ENCODE data around the gene ZNF419.
"Not testable (repeated sequence)": the region's sequence is repeated elsewhere in the genome, so short reads cannot be mapped to it uniquely, and the experiment has no call there.

ZNF419 gene

DNA sequence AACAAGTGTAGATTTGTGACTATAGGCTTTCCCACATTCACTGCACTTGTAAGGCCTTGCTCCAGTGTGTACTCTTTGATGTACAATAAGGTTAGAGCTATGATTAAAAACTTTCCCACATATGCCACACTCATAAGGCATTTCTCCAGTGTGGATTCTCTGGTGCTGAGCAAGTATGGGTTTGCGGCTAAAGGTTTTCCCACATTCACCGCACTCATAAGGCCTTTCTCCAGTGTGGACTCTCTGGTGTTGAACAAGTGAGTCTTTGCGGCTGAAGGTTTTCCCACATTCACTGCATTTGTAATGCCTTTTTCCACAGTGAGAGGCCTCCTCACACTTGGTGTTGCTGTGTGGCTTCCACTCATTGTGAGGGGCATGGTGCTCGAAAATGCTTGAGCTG is 13.9 kb upstream of the ZNF419 start:
- Histone ChIP-seq H3K36me3 (peaks cover 71 to 80% (median 79%) of the 10 kb centered on the region in 11 experiments), H3K4me1 (peaks cover 7 to 39% (median 15%) of the 10 kb centered on the region in 10 experiments), H3K9ac (no peak overlapping the region), H3K4me2 (peak overlapping the region in 6 of 11 experiments; percentile 23 to 90 (median 52); a peak in 6 of 22 replicates), H3K9me3 (replicated peaks in 1 of 11) (peaks cover 80 to 94% (median 91%) of the 10 kb centered on the region in 11 experiments), H3K27me3 (no peaks in the 10 kb centered on the region; a peak in 1 of 22 replicates), H3K4me3 (peak overlapping the region; percentile 35 to 85 (median 72)), H3K27ac (no peak overlapping the region), H4K20me1 (no peaks in the 10 kb centered on the region)
- TF ChIP-seq Cebpa-rat (IDR thresholded peaks at IDR 0.05), result no peak

- Histone ChIP-seq H3K4me1 (peaks cover 7 to 39% (median 15%) of the 10 kb centered on the region in 10 experiments), H4K20me1 (no peaks in the 10 kb centered on the region), H3K4me3 (peak within 1 kb of the TSS; percentile 66 to 85 (median 76)), H3K36me3 (peaks cover 39 to 43% (median 42%) of the 10 kb centered on the region in 11 experiments), H3K27ac (peak within 1 kb of the TSS; percentile 75 to 90 (median 86)), H3K9ac (peak within 1 kb of the TSS; percentile 75 to 88 (median 86)), H3K4me2 (peak within 1 kb of the TSS; percentile 82 to 96 (median 93)), H3K9me3 (replicated peaks in 1 of 11) (peaks cover 54 to 90% (median 70%) of the 10 kb centered on the region in 11 experiments), H3K27me3 (no peaks in the 10 kb centered on the region; a peak in 1 of 22 replicates)
- no peak for TF ChIP-seq Cebpa-rat (IDR thresholded peaks at IDR 0.05)
Observed at GRCh38 chr19:57477191-57478008, 10.2 kb upstream of the ZNF419 start, which contains the start of gene ZNF772. ZNF772 (minus strand) TSS chr19:57477566; CDS start chr19:57477309, 257 bp downstream.

- H3K4me1 ChIP-seq, result peaks cover 7 to 12% (median 9%) of the 10 kb centered on the region in 10 experiments
- H4K20me1 ChIP-seq, H3K27me3 ChIP-seq: not testable (repeated sequence)
- H3K9ac ChIP-seq, result peak overlapping the region; percentile 27 to 93 (median 63); a peak in 16 of 22 replicates
- peak overlapping the region; percentile 81 to 99 (median 96) for H3K4me3 ChIP-seq
- H3K9me3 ChIP-seq (replicated peaks in 1 of 11), result peaks cover 0 to 21% (median 5%) of the 10 kb centered on the region in 11 experiments; a peak in 11 of 22 replicates
- H3K27ac ChIP-seq, result peak overlapping the region in 6 of 11 experiments; percentile 0 to 83 (median 30); a peak in 7 of 22 replicates
- H3K4me2 ChIP-seq, result peak overlapping the region; percentile 78 to 95 (median 89)
- peaks cover 27 to 36% (median 31%) of the 10 kb centered on the region in 11 experiments for H3K36me3 ChIP-seq
Observed at GRCh38 chr19:57488299-57488644, 722 bp downstream of the ZNF419 start.

DNA sequence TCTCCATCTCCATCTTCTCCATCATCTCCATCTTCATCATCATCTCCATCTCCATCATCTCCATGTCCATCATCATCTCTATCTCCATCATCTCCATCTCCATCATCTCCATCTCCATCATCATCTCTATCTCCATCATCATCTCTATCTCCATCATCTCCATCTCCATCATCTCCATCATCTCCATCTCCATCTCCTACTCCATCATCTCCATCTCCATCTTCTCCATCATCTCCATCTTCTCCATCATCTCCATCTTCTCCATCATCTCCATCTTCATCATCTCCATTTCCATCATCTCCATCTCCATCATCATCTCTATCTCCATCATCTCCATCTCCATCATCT is 11.8 kb downstream of the ZNF419 start:
- H3K9me3 ChIP-seq (replicated peaks in 1 of 11), result peaks cover 23 to 45% (median 38%) of the 10 kb centered on the region in 11 experiments
- H3K4me1 ChIP-seq, result peaks cover 8 to 13% (median 11%) of the 10 kb centered on the region in 10 experiments
- not testable (repeated sequence) for H4K20me1 ChIP-seq, H3K27me3 ChIP-seq, H3K27ac ChIP-seq, H3K9ac ChIP-seq, H3K4me3 ChIP-seq, H3K4me2 ChIP-seq
- H3K36me3 ChIP-seq, result peaks cover 38 to 51% (median 40%) of the 10 kb centered on the region in 11 experiments

DNA sequence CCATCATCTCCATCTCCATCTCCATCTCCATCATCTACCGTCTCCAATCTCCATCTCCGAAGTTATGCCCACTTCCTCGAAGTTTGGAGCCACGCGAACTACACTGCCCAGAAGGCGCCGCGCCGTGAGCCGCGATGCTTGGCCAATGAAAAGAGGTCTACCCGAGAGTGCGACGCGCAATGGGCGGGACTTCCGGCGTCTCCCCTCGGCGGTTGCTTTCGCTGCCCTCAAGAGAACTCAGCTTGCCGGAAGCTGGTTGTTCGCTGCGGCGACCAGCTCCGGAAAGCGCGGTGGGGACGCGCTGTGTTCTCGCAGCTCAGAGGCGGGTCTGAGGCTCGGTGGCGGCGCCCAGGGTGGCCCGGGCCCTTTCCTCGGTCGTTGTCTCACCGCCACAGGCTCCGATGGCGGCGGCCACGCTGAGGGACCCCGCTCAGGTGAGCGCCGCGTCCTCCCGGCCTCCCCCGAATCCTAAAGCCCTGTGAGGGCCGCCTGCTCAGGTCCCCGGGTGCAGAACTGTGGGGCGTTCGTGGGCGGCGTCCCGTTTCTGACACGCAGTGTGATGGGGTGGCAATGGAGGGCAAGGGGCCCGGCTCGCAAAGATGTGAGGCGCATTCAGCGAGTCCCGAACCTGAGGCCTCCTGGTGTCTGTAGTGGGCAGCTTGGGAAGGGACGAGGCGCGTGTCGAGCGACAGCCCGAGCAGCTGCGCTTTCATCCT is 12.3 kb downstream of the ZNF419 start, which contains the start of gene ZNF773:
TSS of gene ZNF773 (plus strand) at position 259 of the 716 bp plus-strand sequence. CDS start at position 402, 143 bp downstream.
- Histone ChIP-seq H3K4me1 (peaks cover 8 to 13% (median 11%) of the 10 kb centered on the region in 10 experiments), H3K9me3 (replicated peaks in 1 of 11) (peaks cover 23 to 49% (median 42%) of the 10 kb centered on the region in 11 experiments), H3K4me2 (peak within 1 kb of the TSS; percentile 84 to 97 (median 91)), H3K9ac (peak within 1 kb of the TSS; percentile 86 to 95 (median 92)), H3K4me3 (peak within 1 kb of the TSS; percentile 71 to 87 (median 80)), H3K27ac (peak within 1 kb of the TSS; percentile 80 to 94 (median 90)), H3K36me3 (peaks cover 38 to 51% (median 41%) of the 10 kb centered on the region in 11 experiments)
- not testable (repeated sequence) for H3K27me3 ChIP-seq, H4K20me1 ChIP-seq

DNA sequence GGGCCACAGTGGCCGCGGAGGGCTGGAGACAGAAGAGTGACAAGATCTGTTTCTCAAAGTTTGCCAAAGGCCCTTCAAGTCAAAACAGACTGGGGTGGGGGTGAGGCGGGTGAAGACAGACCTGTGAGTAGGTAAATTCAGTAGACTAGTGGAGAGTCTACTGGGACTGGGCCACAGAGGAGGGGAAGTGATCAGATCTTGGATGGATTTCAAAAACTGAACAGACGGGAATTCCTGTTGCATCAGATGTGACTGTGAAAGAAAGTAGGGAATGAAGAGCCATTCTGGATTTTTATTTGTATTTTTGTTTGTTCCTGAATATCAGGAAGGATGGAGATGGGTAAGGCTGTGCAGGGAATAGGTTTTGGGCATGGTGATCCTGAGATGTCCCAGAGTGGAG is 12.8 kb downstream of the ZNF419 start:
- peaks cover 25 to 52% (median 43%) of the 10 kb centered on the region in 11 experiments for H3K9me3 ChIP-seq (replicated peaks in 1 of 11)
- peak overlapping the region; percentile 84 to 97 (median 91) for H3K4me2 ChIP-seq

GRCh38 chr19:57506163-57506562 is 18.6 kb downstream of the ZNF419 start:
- no peak overlapping the region for H3K4me3 ChIP-seq
- H3K27ac ChIP-seq, result no peak overlapping the region
- no peaks in the 10 kb centered on the region; a peak in 1 of 22 replicates for H4K20me1 ChIP-seq
- no peaks in the 10 kb centered on the region for H3K27me3 ChIP-seq
- no peak overlapping the region for H3K4me2 ChIP-seq
- H3K4me1 ChIP-seq, result peaks cover under 1 to 5% (median 4%) of the 10 kb centered on the region in 10 experiments; a peak in 15 of 20 replicates
- peaks cover 82 to 96% (median 94%) of the 10 kb centered on the region in 11 experiments for H3K9me3 ChIP-seq (replicated peaks in 1 of 11)
- TF ChIP-seq Cebpa-rat (IDR thresholded peaks at IDR 0.05), result no peak
- H3K36me3 ChIP-seq, result peaks cover 91 to 100% (median 96%) of the 10 kb centered on the region in 11 experiments
- no peak overlapping the region for H3K9ac ChIP-seq

More for the DNA sequence above, 12.8 kb downstream of the ZNF419 start:
- not testable (repeated sequence) for H4K20me1 ChIP-seq, H3K27me3 ChIP-seq
- peaks cover 8 to 13% (median 11%) of the 10 kb centered on the region in 10 experiments for H3K4me1 ChIP-seq
- peak overlapping the region; percentile 71 to 87 (median 80) for H3K4me3 ChIP-seq
- H3K9ac ChIP-seq, result peak overlapping the region; percentile 86 to 95 (median 92)
- peak overlapping the region in 10 of 11 experiments; percentile 54 to 92 (median 86); a peak in 19 of 22 replicates for H3K27ac ChIP-seq
- H3K36me3 ChIP-seq, result peaks cover 40 to 51% (median 45%) of the 10 kb centered on the region in 11 experiments

GRCh38 chr19:57511484-57511883 is 23.9 kb downstream of the ZNF419 start:
- no peak overlapping the region for H3K27ac ChIP-seq
- no peaks in the 10 kb centered on the region for H4K20me1 ChIP-seq
- H3K9ac ChIP-seq, result no peak overlapping the region
- no peak overlapping the region for H3K4me3 ChIP-seq
- peaks cover 97 to 100% (median 100%) of the 10 kb centered on the region in 11 experiments for H3K9me3 ChIP-seq (replicated peaks in 1 of 11)
- H3K4me1 ChIP-seq, result peaks cover 0 to 10% (median 6%) of the 10 kb centered on the region in 10 experiments; a peak in 8 of 20 replicates
- no peak overlapping the region for H3K4me2 ChIP-seq
- peaks cover 90 to 99% (median 96%) of the 10 kb centered on the region in 11 experiments for H3K36me3 ChIP-seq
- TF ChIP-seq Cebpa-rat (IDR thresholded peaks at IDR 0.05), result no peak
- no peaks in the 10 kb centered on the region for H3K27me3 ChIP-seq
